ENCODE measurements around the gene PRG3. TPM values are rescaled to one million over a fixed set of nuclear protein-coding genes. Genes with fewer than 3 reads are reported as not detected.

PRG3 gene
- total and polyA plus RNA-seq, 9 of the 15 experiments (the other 6 are each of a cell fraction or from before 2014, with no cell fraction given) = 0.18 to 0.55 (median 0.38) TPM; not detected in 6

- FAIRE-seq = no peak
- no peaks in the 10 kb centered on the region for H3K9me1 ChIP-seq (ENCODE audit: control insufficient read depth, insufficient read depth, low read length)
Measured at GRCh38 chr11:57359396-57359795, 21.6 kb downstream of the PRG3 start.

More at GRCh38 chr11:57359396-57359795, 21.6 kb downstream of the PRG3 start:
- TF ChIP-seq GMEB1 (CRISPR knock-in tag; IDR thresholded peaks at IDR 0.05) (no peak), ZBTB5 (IDR thresholded peaks at IDR 0.05) (no peak), NFATC3 (IDR thresholded peaks at IDR 0.05) (no peak), CHD1 (IDR thresholded peaks at IDR 0.05; ENCODE audit: low read length) (no peak), ZC3H4 (CRISPR knock-in tag; IDR thresholded peaks at IDR 0.05; ENCODE audit: borderline replicate concordance) (no peak), ATF7 (IDR thresholded peaks at IDR 0.05) (no peak), POLR2H (tag; IDR thresholded peaks at IDR 0.05; ENCODE audit: low read depth) (no peak), RBBP5 (IDR thresholded peaks at IDR 0.05; ENCODE audit: borderline replicate concordance, insufficient read depth, low read length, poor library complexity, severe bottlenecking) (no peak), MECOM (CRISPR knock-in tag; IDR thresholded peaks at IDR 0.05) (no peak), BHLHE40 (IDR thresholded peaks at IDR 0.05; ENCODE audit: low read length) (no peak), PREB (CRISPR knock-in tag; IDR thresholded peaks at IDR 0.05) (no peak), BRD4 (IDR thresholded peaks at IDR 0.05) (no peak), PRDM10 (IDR thresholded peaks at IDR 0.05; ENCODE audit: partially characterized antibody) (no peak), SMAD4 (CRISPR knock-in tag; conservative IDR thresholded peaks at IDR 0.05) (no peak)
- H3K79me2 ChIP-seq (ENCODE audit: control insufficient read depth, insufficient read depth, low read length) = no peaks in the 10 kb centered on the region
- H3K4me2 ChIP-seq (ENCODE audit: insufficient read depth, low read length) = no peak overlapping the region
- no peaks in the 10 kb centered on the region for H3K36me3 ChIP-seq (ENCODE audit: control insufficient read depth, insufficient read depth, low read length)
- no peak overlapping the region for H3K27ac ChIP-seq (ENCODE audit: extremely low read depth, low read depth, low read length)
- no TSS peak for BruUV-seq (replicated peaks)
- peaks cover 13 to 21% of the 10 kb centered on the region in 2 experiments for H3K4me1 ChIP-seq (replicated peaks in 1 of 2; ENCODE audit: control insufficient read depth in 2 of 2, insufficient read depth in 2 of 2, low read length in 2 of 2)
- intact Hi-C loops (cut with micrococcal nuclease) = loop anchor here (2.0 kb wide), 1 partner anchor 43 kb away; no protein-coding TSS in a partner anchor
- in situ Hi-C loops (cut with MboI) = no loop called here
- H2AFZ ChIP-seq (ENCODE audit: low read depth, low read length) = no peak overlapping the region
- WGBS (ENCODE audit: insufficient coverage, low coverage, missing lambda C conversion rate) = 57% methylated on average over 5 of the region's 5 CpGs
- no peak overlapping the region for H3K4me3 ChIP-seq
- no peaks in the 10 kb centered on the region for H3K27me3 ChIP-seq (ENCODE audit: control insufficient read depth in 2 of 2, insufficient read depth in 2 of 2, low read length in 2 of 2)
- ATAC-seq (peak; percentile 11; the same call in 1 of the 3 replicates), DNase-seq (ENCODE audit: extremely low read depth in 1 of 4, low spot score in 3 of 4) (no peak)
- H3K9me3 ChIP-seq (replicated peaks; ENCODE audit: control insufficient read depth, insufficient read depth, low read depth, low read length) = no peaks in the 10 kb centered on the region
- peak overlapping the region in 1 of 2 experiments; percentile 38; a peak in 2 of 4 replicates for H3K9ac ChIP-seq (ENCODE audit: insufficient read depth in 1 of 2, low read depth in 2 of 2, low read length in 2 of 2)
- POLR2A ChIA-PET = interaction anchor here (0.6 to 1.1 kb wide), 4 partner anchors 9 to 388 kb away, joined by 3 read pairs; no protein-coding TSS in a partner anchor
- CTCF ChIA-PET (ENCODE audit: low intra/inter-chr PET ratio) = no interaction called here
- H4K20me1 ChIP-seq (replicated peaks; ENCODE audit: control insufficient read depth, insufficient read depth, low read length) = no peaks in the 10 kb centered on the region

Measured in K562 (cell line).